BLaER1 (cell line): ENCODE results near the gene EBF3.

Source experiments
- H3K27ac ChIP-seq: shearing (Covaris generic); formaldehyde crosslinking; 2 replicates; pipeline ENCODE4 v1.8.1; 2022
- H3K27me3 ChIP-seq: shearing (Covaris generic); formaldehyde crosslinking; 2 replicates; pipeline ENCODE4 v1.8.1; 2022
- H3K36me3 ChIP-seq: shearing (Covaris generic); formaldehyde crosslinking; 2 replicates; pipeline ENCODE4 v1.8.1; 2022
- H3K4me1 ChIP-seq: shearing (Covaris generic); formaldehyde crosslinking; 2 replicates; pipeline ENCODE4 v1.8.1; 2022
- H3K4me2 ChIP-seq: shearing (Covaris generic); formaldehyde crosslinking; 2 replicates; pipeline ENCODE4 v1.8.1; 2022
- H3K4me3 ChIP-seq: shearing (Covaris generic); formaldehyde crosslinking; 2 replicates; pipeline ENCODE4 v1.8.1; 2022
- H3K9ac ChIP-seq: shearing (Covaris generic); formaldehyde crosslinking; 2 replicates; pipeline ENCODE4 v1.8.1; 2022
- H3K9me3 ChIP-seq: shearing (Covaris generic); formaldehyde crosslinking; 2 replicates; pipeline ENCODE4 v1.8.1; 2022
- H4K20me1 ChIP-seq: shearing (Covaris generic); formaldehyde crosslinking; 2 replicates; pipeline ENCODE4 v1.8.1; 2022
- Cebpa-rat ChIP-seq: shearing (Covaris generic); IDR thresholded peaks from 2 replicates; pipeline ENCODE4 v1.8.1; 2022

The EBF3 gene

GRCh38 chr10:129790715-129791446 is 173.2 kb downstream of the EBF3 start:
- no peak for TF ChIP-seq Cebpa-rat
- Histone ChIP-seq H4K20me1 (no peaks in the 10 kb centered on the region), H3K27ac (no peak overlapping the region), H3K9me3 (0 out of 2 replicates have a peak, but pooled peaks cover 4% of the 10 kb centered on the region), H3K4me3 (no peak overlapping the region), H3K4me2 (no peak overlapping the region), H3K9ac (no peak overlapping the region), H3K36me3 (peaks cover 10% of the 10 kb centered on the region; the same call in 1 of the 2 replicates), H3K27me3 (no peaks in the 10 kb centered on the region), H3K4me1 (no peaks in the 10 kb centered on the region)

GRCh38 chr10:129788215-129788614 is 175.9 kb downstream of the EBF3 start:
- Histone ChIP-seq H4K20me1 (no peaks in the 10 kb centered on the region), H3K27me3 (no peaks in the 10 kb centered on the region), H3K36me3 (peaks cover 10% of the 10 kb centered on the region; the same call in 1 of the 2 replicates), H3K4me1 (peaks cover 9% of the 10 kb centered on the region; the same call in 1 of the 2 replicates), H3K4me2 (no peak overlapping the region), H3K27ac (no peak overlapping the region), H3K9ac (no peak overlapping the region), H3K9me3 (0 out of 2 replicates have a peak, but pooled peaks cover 4% of the 10 kb centered on the region), H3K4me3 (no peak overlapping the region)
- no peak for TF ChIP-seq Cebpa-rat

DNA sequence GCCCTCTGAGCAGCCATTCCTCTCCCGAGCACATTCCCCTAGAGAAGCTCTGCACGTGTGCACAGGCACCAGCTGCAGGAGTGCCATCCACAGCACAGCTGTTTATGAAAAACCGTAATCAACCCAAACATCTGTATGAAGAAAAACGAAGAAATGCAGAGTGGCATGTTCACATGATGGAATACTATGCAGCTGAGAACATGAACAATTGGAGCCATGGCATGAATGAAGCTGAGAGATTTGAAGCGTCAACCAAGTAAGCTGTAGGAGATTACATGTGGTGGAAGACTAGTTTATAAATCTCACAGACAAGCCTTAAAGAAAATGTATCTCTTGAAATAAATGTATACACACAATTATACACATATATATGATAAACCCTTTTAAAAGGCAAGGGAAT is 176.5 kb downstream of the EBF3 start:
- Histone ChIP-seq H3K27me3 (no peaks in the 10 kb centered on the region), H4K20me1 (no peaks in the 10 kb centered on the region), H3K4me2 (no peak overlapping the region), H3K27ac (no peak overlapping the region), H3K36me3 (peaks cover 6% of the 10 kb centered on the region; the same call in 1 of the 2 replicates), H3K9me3 (0 out of 2 replicates have a peak, but pooled peaks cover under 1% of the 10 kb centered on the region), H3K4me1 (peaks cover 9% of the 10 kb centered on the region; the same call in 1 of the 2 replicates), H3K4me3 (no peak overlapping the region), H3K9ac (no peak overlapping the region)
- no peak for TF ChIP-seq Cebpa-rat

DNA sequence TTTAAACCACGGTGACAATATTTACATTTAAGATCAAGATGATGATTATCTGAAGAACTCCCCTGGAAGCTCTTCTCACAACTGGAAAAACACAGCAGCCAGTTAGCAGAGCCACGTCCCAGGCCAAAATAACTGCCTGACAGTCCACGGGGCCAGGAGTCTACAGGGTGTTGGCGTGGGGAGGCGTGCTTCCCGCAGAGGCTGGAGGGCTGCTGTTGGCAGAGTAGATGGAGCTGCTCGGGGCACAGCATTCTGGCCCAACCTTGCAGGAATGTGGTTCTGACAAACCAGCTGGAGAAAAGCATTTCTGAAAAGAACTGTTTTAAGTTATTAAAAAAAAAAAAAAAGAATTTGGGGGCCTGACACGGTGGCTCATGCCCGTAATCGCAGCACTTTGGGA is 177.9 kb downstream of the EBF3 start:
- Histone ChIP-seq H3K27me3 (no peaks in the 10 kb centered on the region), H3K4me1 (peaks cover 9% of the 10 kb centered on the region; the same call in 1 of the 2 replicates), H3K9ac (no peak overlapping the region), H3K36me3 (peaks cover 6% of the 10 kb centered on the region; the same call in 1 of the 2 replicates), H3K4me3 (no peak overlapping the region), H3K27ac (no peak overlapping the region), H3K4me2 (no peak overlapping the region), H3K9me3 (no peaks in the 10 kb centered on the region), H4K20me1 (no peaks in the 10 kb centered on the region)
- no peak for TF ChIP-seq Cebpa-rat

DNA sequence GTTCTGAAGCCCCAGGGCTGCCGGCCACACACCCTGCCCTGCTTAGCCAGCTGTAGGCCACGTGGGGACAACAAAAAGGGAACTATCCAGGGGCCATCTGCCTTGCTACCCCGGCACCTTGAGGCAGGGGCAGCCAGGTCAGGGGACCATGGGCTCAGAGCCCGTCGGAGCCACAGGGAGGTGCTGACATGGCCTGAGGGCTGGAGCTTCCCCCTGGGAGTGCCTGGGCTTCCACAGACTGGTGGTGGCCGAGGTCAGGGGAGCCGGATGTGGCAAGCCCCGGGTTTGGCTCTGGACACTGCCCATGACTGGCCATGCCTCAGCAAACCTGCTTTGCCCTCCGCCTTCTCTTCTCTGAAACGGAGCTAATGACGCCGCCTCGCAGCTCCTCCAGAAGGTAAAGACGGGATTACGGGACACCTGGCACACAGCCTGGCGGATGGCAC is 178.5 kb downstream of the EBF3 start:
- no peak overlapping the region for H3K4me2 ChIP-seq
- no peak overlapping the region for H3K27ac ChIP-seq
- H3K9me3 ChIP-seq = no peaks in the 10 kb centered on the region
- H3K4me3 ChIP-seq = no peak overlapping the region
- peaks cover 6% of the 10 kb centered on the region; the same call in 1 of the 2 replicates for H3K36me3 ChIP-seq
- H3K4me1 ChIP-seq = peaks cover 9% of the 10 kb centered on the region; the same call in 1 of the 2 replicates
- H3K27me3 ChIP-seq = no peaks in the 10 kb centered on the region
- H3K9ac ChIP-seq = no peak overlapping the region
- no peaks in the 10 kb centered on the region for H4K20me1 ChIP-seq
- TF ChIP-seq Cebpa-rat = no peak
